ENCODE results near the gene SPOCK2.

The SPOCK2 gene

GRCh38 chr10:72015841-72016240 lies 72.5 kb downstream of the SPOCK2 start:
- H3K9me3 Mint-ChIP-seq, result no peaks in the 10 kb centered on the region
- H3K36me3 Mint-ChIP-seq (ENCODE audit: low read depth), result no peaks in the 10 kb centered on the region
- peaks cover 4% of the 10 kb centered on the region for H3K27me3 Mint-ChIP-seq
- no peak for DNase-seq
- no peak overlapping the region for H3K27ac Mint-ChIP-seq
- H3K4me3 Mint-ChIP-seq, result no peak overlapping the region
- H3K4me1 Mint-ChIP-seq (ENCODE audit: low read depth), result no peaks in the 10 kb centered on the region

- no peak overlapping the region for H3K27ac Mint-ChIP-seq
- no peaks in the 10 kb centered on the region for H3K36me3 Mint-ChIP-seq (ENCODE audit: low read depth)
- H3K9me3 Mint-ChIP-seq, result no peaks in the 10 kb centered on the region
- H3K27me3 Mint-ChIP-seq, result peaks cover 4% of the 10 kb centered on the region
- DNase-seq, result no peak
- no peak overlapping the region for H3K4me3 Mint-ChIP-seq
- H3K4me1 Mint-ChIP-seq (ENCODE audit: low read depth), result no peaks in the 10 kb centered on the region
Observed at GRCh38 chr10:72014785-72015480, 73.4 kb downstream of the SPOCK2 start.

GRCh38 chr10:72014197-72014596 lies 74.2 kb downstream of the SPOCK2 start:
- no peaks in the 10 kb centered on the region for H3K9me3 Mint-ChIP-seq
- H3K36me3 Mint-ChIP-seq (ENCODE audit: low read depth), result no peaks in the 10 kb centered on the region
- peaks cover 4% of the 10 kb centered on the region for H3K27me3 Mint-ChIP-seq
- no peak overlapping the region for H3K4me3 Mint-ChIP-seq
- no peak overlapping the region for H3K27ac Mint-ChIP-seq
- H3K4me1 Mint-ChIP-seq (ENCODE audit: low read depth), result no peaks in the 10 kb centered on the region
- DNase-seq, result no peak

GRCh38 chr10:72013202-72013945 lies 75.0 kb downstream of the SPOCK2 start:
- no peak for DNase-seq

GRCh38 chr10:72012796-72013195 lies 75.6 kb downstream of the SPOCK2 start:
- Mint-ChIP-seq H3K27me3 (peaks cover under 1% of the 10 kb centered on the region), H3K27ac (no peak overlapping the region)

More at GRCh38 chr10:72013202-72013945, 75.0 kb downstream of the SPOCK2 start:
- no peak overlapping the region for H3K4me3 Mint-ChIP-seq
- no peaks in the 10 kb centered on the region for H3K4me1 Mint-ChIP-seq (ENCODE audit: low read depth)
- H3K27ac Mint-ChIP-seq, result no peak overlapping the region
- no peaks in the 10 kb centered on the region for H3K9me3 Mint-ChIP-seq
- peaks cover 4% of the 10 kb centered on the region for H3K27me3 Mint-ChIP-seq
- H3K36me3 Mint-ChIP-seq (ENCODE audit: low read depth), result no peaks in the 10 kb centered on the region

GRCh38 chr10:72011976-72012512 lies 76.3 kb downstream of the SPOCK2 start:
- Mint-ChIP-seq H3K4me3 (no peak overlapping the region), H3K9me3 (no peaks in the 10 kb centered on the region), H3K27me3 (no peaks in the 10 kb centered on the region), H3K4me1 (ENCODE audit: low read depth) (no peaks in the 10 kb centered on the region), H3K36me3 (ENCODE audit: low read depth) (no peaks in the 10 kb centered on the region), H3K27ac (no peak overlapping the region)
- no peak for DNase-seq

More at GRCh38 chr10:72012796-72013195, 75.6 kb downstream of the SPOCK2 start:
- Mint-ChIP-seq H3K4me1 (ENCODE audit: low read depth) (no peaks in the 10 kb centered on the region), H3K4me3 (no peak overlapping the region), H3K36me3 (ENCODE audit: low read depth) (no peaks in the 10 kb centered on the region), H3K9me3 (no peaks in the 10 kb centered on the region)
- DNase-seq, result no peak

GRCh38 chr10:72011468-72011867 lies 76.9 kb downstream of the SPOCK2 start:
- no peak overlapping the region for H3K4me3 Mint-ChIP-seq
- no peaks in the 10 kb centered on the region for H3K27me3 Mint-ChIP-seq
- H3K27ac Mint-ChIP-seq, result no peak overlapping the region
- no peak for DNase-seq
- H3K4me1 Mint-ChIP-seq (ENCODE audit: low read depth), result no peaks in the 10 kb centered on the region
- H3K9me3 Mint-ChIP-seq, result no peaks in the 10 kb centered on the region
- no peaks in the 10 kb centered on the region for H3K36me3 Mint-ChIP-seq (ENCODE audit: low read depth)

GRCh38 chr10:72011016-72011415 lies 77.3 kb downstream of the SPOCK2 start:
- H3K27ac Mint-ChIP-seq, result no peak overlapping the region

GRCh38 chr10:72010234-72010973 lies 77.9 kb downstream of the SPOCK2 start:
- Mint-ChIP-seq H3K27ac (no peak overlapping the region), H3K4me3 (no peak overlapping the region), H3K9me3 (no peaks in the 10 kb centered on the region), H3K27me3 (no peaks in the 10 kb centered on the region), H3K4me1 (ENCODE audit: low read depth) (no peaks in the 10 kb centered on the region), H3K36me3 (ENCODE audit: low read depth) (no peaks in the 10 kb centered on the region)
- no peak for DNase-seq

More at GRCh38 chr10:72011016-72011415, 77.3 kb downstream of the SPOCK2 start:
- Mint-ChIP-seq H3K4me1 (ENCODE audit: low read depth) (no peaks in the 10 kb centered on the region), H3K4me3 (no peak overlapping the region), H3K36me3 (ENCODE audit: low read depth) (no peaks in the 10 kb centered on the region), H3K27me3 (no peaks in the 10 kb centered on the region), H3K9me3 (no peaks in the 10 kb centered on the region)
- DNase-seq, result no peak

- Mint-ChIP-seq H3K36me3 (ENCODE audit: low read depth) (no peaks in the 10 kb centered on the region), H3K4me3 (no peak overlapping the region), H3K4me1 (ENCODE audit: low read depth) (no peaks in the 10 kb centered on the region), H3K9me3 (no peaks in the 10 kb centered on the region), H3K27me3 (no peaks in the 10 kb centered on the region), H3K27ac (no peak overlapping the region)
- no peak for DNase-seq
Observed at GRCh38 chr10:72009425-72010081, 78.8 kb downstream of the SPOCK2 start.

- no peak overlapping the region for H3K4me3 Mint-ChIP-seq
- H3K27me3 Mint-ChIP-seq, result no peaks in the 10 kb centered on the region
- H3K4me1 Mint-ChIP-seq (ENCODE audit: low read depth), result no peaks in the 10 kb centered on the region
- no peak for DNase-seq
- no peaks in the 10 kb centered on the region for H3K36me3 Mint-ChIP-seq (ENCODE audit: low read depth)
- no peak overlapping the region for H3K27ac Mint-ChIP-seq
- no peaks in the 10 kb centered on the region for H3K9me3 Mint-ChIP-seq
Observed at GRCh38 chr10:72009051-72009424, 79.3 kb downstream of the SPOCK2 start.

All from activated T-cell treated with anti-CD3 and anti-CD28 coated beads, Interleukin-2, amount 50 U/mL, for 24 hours (primary cell).